NB4 (cell line): ENCODE results near the gene TMX4.
"Not testable (repeated sequence)": the region's sequence is repeated elsewhere in the genome, so short reads cannot be mapped to it uniquely, and the experiment has no call there.

Experiments
- DNase-seq: peaks from one replicate; pipeline ENCODE4 v3.0.0; 2010; ENCODE audit warnings: low read depth
- H3K4me3 ChIP-seq: one replicate; pipeline ENCODE4 v1.5.1; 2011; ENCODE audit warnings: mild to moderate bottlenecking, low read depth, low read length, moderate library complexity
- MYC ChIP-seq: IDR thresholded peaks from 2 replicates; pipeline ENCODE4 v1.6.1; 2011; ENCODE audit warnings: low read depth, low read length
- POLR2A ChIP-seq: IDR thresholded peaks from 2 replicates; pipeline ENCODE4 v1.6.1; 2011; ENCODE audit warnings: mild to moderate bottlenecking; ENCODE audit not compliant: insufficient read length; ENCODE audit errors: extremely low read depth
- TF ChIP-seq, protein P1 (sequence below): IDR thresholded peaks from one replicate; pipeline ENCODE4 v1.5.1; 2012; ENCODE audit warnings: low read depth, low read length
- TF ChIP-seq, protein P2 (sequence below): IDR thresholded peaks from 2 replicates; pipeline ENCODE4 v1.6.1; 2011; ENCODE audit warnings: low read depth, low read length

The TMX4 gene

DNA sequence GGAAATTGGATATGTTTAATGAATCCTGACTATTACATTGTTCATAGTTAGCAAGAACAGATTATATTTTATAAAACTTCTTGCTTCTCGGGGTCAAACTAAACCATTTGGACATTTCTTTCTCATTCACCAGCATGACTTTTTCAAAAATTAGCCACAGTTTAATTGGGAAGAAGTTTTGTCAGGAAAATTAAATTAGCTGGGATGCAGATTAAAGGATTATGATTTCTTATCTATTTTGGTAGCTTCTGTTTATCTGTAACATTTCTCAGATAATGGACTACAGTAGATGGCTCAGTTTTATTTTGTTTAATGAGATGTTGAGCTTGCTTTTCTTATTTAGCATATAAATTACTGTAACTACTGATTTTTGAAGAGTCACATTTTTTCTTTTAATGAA lies 26.4 kb upstream of the TMX4 start:
- no peak overlapping the region for H3K4me3 ChIP-seq
- no peak for DNase-seq
- TF ChIP-seq, protein P1, sequence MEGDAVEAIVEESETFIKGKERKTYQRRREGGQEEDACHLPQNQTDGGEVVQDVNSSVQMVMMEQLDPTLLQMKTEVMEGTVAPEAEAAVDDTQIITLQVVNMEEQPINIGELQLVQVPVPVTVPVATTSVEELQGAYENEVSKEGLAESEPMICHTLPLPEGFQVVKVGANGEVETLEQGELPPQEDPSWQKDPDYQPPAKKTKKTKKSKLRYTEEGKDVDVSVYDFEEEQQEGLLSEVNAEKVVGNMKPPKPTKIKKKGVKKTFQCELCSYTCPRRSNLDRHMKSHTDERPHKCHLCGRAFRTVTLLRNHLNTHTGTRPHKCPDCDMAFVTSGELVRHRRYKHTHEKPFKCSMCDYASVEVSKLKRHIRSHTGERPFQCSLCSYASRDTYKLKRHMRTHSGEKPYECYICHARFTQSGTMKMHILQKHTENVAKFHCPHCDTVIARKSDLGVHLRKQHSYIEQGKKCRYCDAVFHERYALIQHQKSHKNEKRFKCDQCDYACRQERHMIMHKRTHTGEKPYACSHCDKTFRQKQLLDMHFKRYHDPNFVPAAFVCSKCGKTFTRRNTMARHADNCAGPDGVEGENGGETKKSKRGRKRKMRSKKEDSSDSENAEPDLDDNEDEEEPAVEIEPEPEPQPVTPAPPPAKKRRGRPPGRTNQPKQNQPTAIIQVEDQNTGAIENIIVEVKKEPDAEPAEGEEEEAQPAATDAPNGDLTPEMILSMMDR = no peak
- no peak for TF ChIP-seq POLR2A
- no peak for TF ChIP-seq MYC
- TF ChIP-seq, protein P2, sequence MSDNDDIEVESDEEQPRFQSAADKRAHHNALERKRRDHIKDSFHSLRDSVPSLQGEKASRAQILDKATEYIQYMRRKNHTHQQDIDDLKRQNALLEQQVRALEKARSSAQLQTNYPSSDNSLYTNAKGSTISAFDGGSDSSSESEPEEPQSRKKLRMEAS = no peak

GRCh38 chr20:8043687-8044282 lies 24.2 kb upstream of the TMX4 start:
- TF ChIP-seq, protein P1 = peak; percentile 60
- TF ChIP-seq MYC = no peak
- H3K4me3 ChIP-seq = no peak overlapping the region
- DNase-seq = peak; percentile 67

GRCh38 chr20:8039042-8039441 lies 19.5 kb upstream of the TMX4 start:
- no peak overlapping the region for H3K4me3 ChIP-seq
- TF ChIP-seq, protein P2 = no peak
- no peak for TF ChIP-seq MYC
- TF ChIP-seq, protein P1 = no peak
- TF ChIP-seq POLR2A = no peak
- DNase-seq = no peak

GRCh38 chr20:8036771-8037170 lies 17.2 kb upstream of the TMX4 start:
- H3K4me3 ChIP-seq = no peak overlapping the region
- DNase-seq = no peak
- TF ChIP-seq POLR2A (no peak), MYC (no peak)
- TF ChIP-seq, protein P2 = no peak
- TF ChIP-seq, protein P1 = no peak

GRCh38 chr20:8033151-8033841 lies 13.7 kb upstream of the TMX4 start:
- DNase-seq = no peak
- TF ChIP-seq, protein P2 = no peak
- TF ChIP-seq POLR2A (no peak), MYC (no peak)
- TF ChIP-seq, protein P1 = no peak
- H3K4me3 ChIP-seq = no peak overlapping the region

- DNase-seq = no peak
- TF ChIP-seq MYC (no peak), POLR2A (no peak)
- TF ChIP-seq, protein P1 = no peak
- TF ChIP-seq, protein P2 = no peak
- no peak overlapping the region for H3K4me3 ChIP-seq
These were observed 12.9 kb upstream of the TMX4 start for GRCh38 chr20:8032499-8032898.

DNA sequence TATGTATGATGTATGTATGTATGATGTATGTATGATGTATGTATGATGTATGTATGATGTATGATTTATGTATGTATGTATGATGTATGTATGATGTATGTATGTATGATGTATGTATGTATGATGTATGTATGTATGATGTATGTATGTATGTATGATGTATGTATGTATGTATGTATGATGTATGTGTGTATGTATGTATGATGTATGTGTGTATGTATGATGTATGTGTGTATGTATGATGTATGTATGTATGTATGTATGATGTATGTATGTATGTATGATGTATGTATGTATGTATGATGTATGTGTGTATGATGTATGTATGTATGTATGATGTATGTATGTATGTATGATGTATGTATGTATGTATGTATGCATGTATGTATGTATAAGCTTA lies 12.0 kb upstream of the TMX4 start:
- not testable (repeated sequence) for DNase-seq, H3K4me3 ChIP-seq
